Peyer's patch (tissue), 4 donors: ENCODE results near the gene NUP153.

Source experiments
- POLR2A ChIP-seq, 2 donors: fragments of 450-650 bp; IDR thresholded peaks; one replicate each; pipeline ENCODE4 v1.5.1; 2017; ENCODE audit warnings: antibody characterized with exemption in 2 of 2, mild to moderate bottlenecking in 2 of 2, moderate library complexity in 2 of 2
- TF ChIP-seq, protein P1 (sequence below), 6 experiments: fragments of 450-650 bp in 4 of 6; fragments of 200-600 bp in 2 of 6; sonication (generic) in 1 of 6; IDR thresholded peaks; one replicate each; pipeline ENCODE4 v1.5.1; 2017 to 2019; ENCODE audit warnings: antibody characterized with exemption in 6 of 6, mild to moderate bottlenecking in 3 of 6, moderate library complexity in 1 of 6

DNA sequence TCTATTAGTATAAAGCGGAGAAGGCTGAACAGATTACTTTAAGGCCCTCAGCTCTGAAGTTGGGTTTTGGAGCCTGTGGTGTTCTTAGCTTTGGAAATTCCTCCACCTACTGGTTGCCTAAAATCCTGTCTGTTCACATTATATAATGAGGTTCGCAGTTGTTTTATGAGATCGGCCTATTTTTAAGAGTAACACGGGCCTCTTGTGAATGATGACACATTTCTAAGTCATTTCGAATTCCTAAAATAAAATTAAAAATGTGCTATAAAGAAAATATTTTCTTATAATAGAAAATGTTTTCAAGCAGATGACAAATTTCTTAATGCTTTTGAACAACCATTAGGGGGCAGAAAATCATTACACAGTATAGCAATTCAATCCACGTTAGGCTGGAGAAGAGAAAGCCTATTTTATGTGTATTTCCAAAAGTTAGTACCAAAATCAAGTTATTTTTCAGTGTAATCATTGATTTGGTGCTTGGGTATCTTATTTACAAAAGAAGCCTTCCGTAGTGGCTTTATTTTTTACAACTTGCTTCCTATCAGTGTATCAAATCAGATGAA, 122.4 kb downstream of the NUP153 start:
- TF ChIP-seq, protein P1, sequence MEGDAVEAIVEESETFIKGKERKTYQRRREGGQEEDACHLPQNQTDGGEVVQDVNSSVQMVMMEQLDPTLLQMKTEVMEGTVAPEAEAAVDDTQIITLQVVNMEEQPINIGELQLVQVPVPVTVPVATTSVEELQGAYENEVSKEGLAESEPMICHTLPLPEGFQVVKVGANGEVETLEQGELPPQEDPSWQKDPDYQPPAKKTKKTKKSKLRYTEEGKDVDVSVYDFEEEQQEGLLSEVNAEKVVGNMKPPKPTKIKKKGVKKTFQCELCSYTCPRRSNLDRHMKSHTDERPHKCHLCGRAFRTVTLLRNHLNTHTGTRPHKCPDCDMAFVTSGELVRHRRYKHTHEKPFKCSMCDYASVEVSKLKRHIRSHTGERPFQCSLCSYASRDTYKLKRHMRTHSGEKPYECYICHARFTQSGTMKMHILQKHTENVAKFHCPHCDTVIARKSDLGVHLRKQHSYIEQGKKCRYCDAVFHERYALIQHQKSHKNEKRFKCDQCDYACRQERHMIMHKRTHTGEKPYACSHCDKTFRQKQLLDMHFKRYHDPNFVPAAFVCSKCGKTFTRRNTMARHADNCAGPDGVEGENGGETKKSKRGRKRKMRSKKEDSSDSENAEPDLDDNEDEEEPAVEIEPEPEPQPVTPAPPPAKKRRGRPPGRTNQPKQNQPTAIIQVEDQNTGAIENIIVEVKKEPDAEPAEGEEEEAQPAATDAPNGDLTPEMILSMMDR (IDR thresholded peaks at IDR 0.05): peak; percentile 38 to 93 (median 82)
- TF ChIP-seq POLR2A (IDR thresholded peaks at IDR 0.05): no peak
